ENCODE measurements around the gene OOSP4B.
"Not testable (repeated sequence)": the region's sequence is repeated elsewhere in the genome, so short reads cannot be mapped to it uniquely, and the experiment has no call there.

The OOSP4B gene

DNA sequence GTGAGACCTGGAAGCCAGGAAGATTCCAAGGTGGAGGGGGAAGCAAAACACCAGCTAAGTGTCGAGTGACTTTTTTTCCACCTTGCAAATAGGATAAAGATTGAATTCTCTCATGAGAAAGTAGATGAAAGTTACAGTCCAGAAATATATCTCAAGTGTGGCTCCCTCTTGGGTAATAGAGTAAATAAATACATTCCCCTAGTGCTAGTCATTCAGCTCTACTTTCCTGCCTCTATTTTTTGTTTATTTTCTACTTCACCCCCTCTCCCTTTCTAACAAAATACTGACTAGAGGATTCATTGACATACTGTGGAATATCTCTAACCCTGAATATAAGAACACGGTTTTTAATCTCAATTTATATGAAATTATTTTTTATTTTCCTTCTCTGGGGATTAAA, 19.2 kb upstream of the OOSP4B start:
- Histone ChIP-seq H3K4me3 (ENCODE audit: low read depth in 1 of 5, low read length in 5 of 5) (no peak overlapping the region), H3K9ac (ENCODE audit: low read length in 5 of 5) (no peak overlapping the region), H3K4me1 (ENCODE audit: control insufficient read depth in 5 of 5, insufficient read depth in 5 of 5, low read length in 5 of 5) (no peaks in the 10 kb centered on the region), H3K9me3 (ENCODE audit: control insufficient read depth in 5 of 5, low read length in 5 of 5) (peaks cover 0 to 4% (median 0%) of the 10 kb centered on the region in 5 donors), H3K36me3 (ENCODE audit: control insufficient read depth in 5 of 5, insufficient read depth in 5 of 5, low read length in 5 of 5) (no peaks in the 10 kb centered on the region), H3K27me3 (ENCODE audit: control insufficient read depth in 5 of 5, insufficient read depth in 4 of 5, low read length in 5 of 5) (no peaks in the 10 kb centered on the region), H3K27ac (ENCODE audit: low read depth, low read length) (no peak overlapping the region)

DNA sequence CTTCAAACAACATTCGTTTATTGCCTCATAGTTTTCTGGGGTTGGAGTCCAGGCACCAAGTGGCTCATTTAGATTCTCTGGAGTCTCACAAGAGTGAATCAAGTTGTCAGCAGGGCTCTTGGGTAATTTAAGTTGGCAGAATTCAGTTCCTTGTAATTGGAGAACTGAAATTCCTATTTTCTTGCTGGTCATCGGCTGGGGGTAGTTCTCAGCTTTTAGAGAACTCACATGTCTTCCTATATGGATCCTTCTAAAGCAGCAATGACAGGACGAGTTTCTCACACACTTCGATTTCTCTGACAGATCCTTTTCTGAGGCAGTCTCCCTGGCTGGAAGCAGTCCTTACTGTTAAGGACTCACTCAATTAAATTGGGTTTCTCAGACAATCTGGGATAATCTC, 17.3 kb upstream of the OOSP4B start:
- Histone ChIP-seq H3K9me3 (ENCODE audit: control insufficient read depth in 5 of 5, low read length in 5 of 5) (peaks cover 0 to 4% (median 1%) of the 10 kb centered on the region in 5 donors), H3K4me3 (ENCODE audit: low read depth in 1 of 5, low read length in 5 of 5) (no peak overlapping the region), H3K4me1 (ENCODE audit: control insufficient read depth in 5 of 5, insufficient read depth in 5 of 5, low read length in 5 of 5) (no peaks in the 10 kb centered on the region), H3K36me3 (ENCODE audit: control insufficient read depth in 5 of 5, insufficient read depth in 5 of 5, low read length in 5 of 5) (no peaks in the 10 kb centered on the region), H3K27ac (ENCODE audit: low read depth, low read length) (no peak overlapping the region), H3K9ac (ENCODE audit: low read length in 5 of 5) (no peak overlapping the region), H3K27me3 (ENCODE audit: control insufficient read depth in 5 of 5, insufficient read depth in 4 of 5, low read length in 5 of 5) (no peaks in the 10 kb centered on the region)

DNA sequence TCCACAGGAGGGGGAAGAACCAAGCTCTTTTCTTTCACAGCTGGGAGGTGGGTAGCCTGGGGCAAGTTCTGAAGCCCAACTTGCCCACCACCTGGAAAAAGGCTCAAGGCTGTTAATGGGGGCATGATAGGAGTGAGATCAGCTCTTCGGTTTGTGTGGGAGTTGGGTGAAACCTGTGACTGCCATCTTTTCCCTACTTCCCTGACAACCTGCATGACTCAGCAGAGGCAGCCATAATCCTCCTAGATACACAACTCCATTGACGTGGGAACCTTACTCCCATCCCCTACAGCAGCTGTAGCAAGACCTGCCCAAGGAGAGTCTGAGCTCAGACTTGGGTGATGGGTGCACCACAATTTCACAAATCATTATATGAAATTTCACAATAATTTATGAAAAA, 13.3 kb upstream of the OOSP4B start:
- Histone ChIP-seq H3K27ac (ENCODE audit: low read depth, low read length) (no peak overlapping the region), H3K9me3 (ENCODE audit: control insufficient read depth in 5 of 5, low read length in 5 of 5) (peaks cover 0 to 4% (median 0%) of the 10 kb centered on the region in 5 donors), H3K4me1 (ENCODE audit: control insufficient read depth in 5 of 5, insufficient read depth in 5 of 5, low read length in 5 of 5) (no peaks in the 10 kb centered on the region), H3K4me3 (ENCODE audit: low read depth in 1 of 5, low read length in 5 of 5) (no peak overlapping the region), H3K9ac (ENCODE audit: low read length in 5 of 5) (no peak overlapping the region), H3K27me3 (ENCODE audit: control insufficient read depth in 5 of 5, insufficient read depth in 4 of 5, low read length in 5 of 5) (no peaks in the 10 kb centered on the region), H3K36me3 (ENCODE audit: control insufficient read depth in 5 of 5, insufficient read depth in 5 of 5, low read length in 5 of 5) (no peaks in the 10 kb centered on the region)

DNA sequence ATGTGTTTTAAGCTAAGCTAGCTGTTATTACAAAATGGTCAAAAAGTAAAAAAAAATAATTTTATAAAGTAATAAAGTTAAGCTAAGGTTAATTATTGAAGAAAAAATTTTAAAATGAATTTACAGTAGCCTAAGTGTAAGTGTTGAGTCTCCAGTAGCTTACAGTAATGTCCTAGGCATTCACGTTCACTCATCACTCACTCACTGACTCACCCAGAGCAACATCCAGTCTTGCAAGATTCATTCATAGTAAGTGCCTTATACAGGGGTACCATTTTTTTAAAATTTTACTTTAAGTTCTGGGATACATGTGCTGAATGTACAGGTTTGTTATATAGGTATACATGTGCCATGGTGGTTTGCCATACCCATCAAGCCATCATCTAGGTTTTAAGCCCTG, 11.6 kb upstream of the OOSP4B start:
- Histone ChIP-seq H3K9me3 (ENCODE audit: control insufficient read depth in 5 of 5, low read length in 5 of 5) (peaks cover 0 to 3% (median 0%) of the 10 kb centered on the region in 5 donors), H3K4me1 (ENCODE audit: control insufficient read depth in 5 of 5, insufficient read depth in 5 of 5, low read length in 5 of 5) (no peaks in the 10 kb centered on the region), H3K36me3 (ENCODE audit: control insufficient read depth in 5 of 5, insufficient read depth in 5 of 5, low read length in 5 of 5) (no peaks in the 10 kb centered on the region), H3K27ac (ENCODE audit: low read depth, low read length) (no peak overlapping the region), H3K9ac (ENCODE audit: low read length in 5 of 5) (no peak overlapping the region), H3K27me3 (ENCODE audit: control insufficient read depth in 5 of 5, insufficient read depth in 4 of 5, low read length in 5 of 5) (no peaks in the 10 kb centered on the region), H3K4me3 (ENCODE audit: low read depth in 1 of 5, low read length in 5 of 5) (no peak overlapping the region)

DNA sequence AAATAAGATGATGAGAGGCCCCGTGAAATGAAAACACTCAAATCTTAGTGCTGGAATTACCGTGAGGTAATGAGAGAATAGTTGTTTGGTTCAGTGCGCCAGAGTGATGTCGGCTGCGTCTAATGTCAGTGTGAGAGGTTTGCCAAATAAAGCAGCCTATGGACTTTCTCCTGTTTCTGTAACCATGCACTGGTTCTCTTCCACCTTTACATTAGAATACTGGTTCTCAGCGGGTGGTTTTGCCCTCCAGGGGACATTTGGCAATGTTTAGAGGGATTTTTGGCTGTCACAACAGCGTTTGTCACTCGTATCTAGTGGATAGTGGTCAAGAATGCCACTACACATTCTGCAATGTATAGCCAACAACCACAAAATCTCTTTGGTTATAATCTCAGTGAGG, 1.1 kb downstream of the OOSP4B start:
- Histone ChIP-seq H3K36me3 (ENCODE audit: control insufficient read depth in 5 of 5, insufficient read depth in 5 of 5, low read length in 5 of 5) (no peaks in the 10 kb centered on the region), H3K4me3 (ENCODE audit: low read depth in 1 of 5, low read length in 5 of 5) (no peak overlapping the region), H3K4me1 (ENCODE audit: control insufficient read depth in 5 of 5, insufficient read depth in 5 of 5, low read length in 5 of 5) (no peaks in the 10 kb centered on the region), H3K9me3 (ENCODE audit: control insufficient read depth in 5 of 5, low read length in 5 of 5) (no peaks in the 10 kb centered on the region), H3K9ac (ENCODE audit: low read length in 5 of 5) (no peak overlapping the region), H3K27ac (ENCODE audit: low read depth, low read length) (no peak overlapping the region), H3K27me3 (ENCODE audit: control insufficient read depth in 5 of 5, insufficient read depth in 4 of 5, low read length in 5 of 5) (no peaks in the 10 kb centered on the region)

DNA sequence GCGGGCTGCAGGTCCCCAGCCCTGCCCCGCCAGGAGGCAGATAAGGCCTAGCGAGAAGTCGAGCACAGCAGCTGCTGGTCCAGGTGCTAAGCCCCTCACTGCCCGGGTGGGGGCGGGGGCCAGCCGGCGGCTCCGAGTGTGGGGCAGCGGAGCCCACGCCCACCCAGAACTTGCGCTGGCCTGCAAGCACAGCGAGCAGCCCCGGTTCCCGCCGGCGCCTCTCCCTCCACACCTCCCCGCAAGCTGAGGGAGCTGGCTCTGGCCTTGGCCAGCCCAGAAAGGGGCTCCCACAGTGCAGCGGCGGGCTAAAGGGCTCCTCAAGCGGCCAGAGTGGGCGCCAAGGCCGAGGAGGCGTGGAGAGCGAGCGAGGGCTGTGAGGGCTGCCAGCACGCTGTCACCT, 3.4 kb downstream of the OOSP4B start:
- not testable (repeated sequence) for H3K4me3 ChIP-seq (ENCODE audit: low read depth in 1 of 5, low read length in 5 of 5); H3K4me1 ChIP-seq (ENCODE audit: control insufficient read depth in 5 of 5, insufficient read depth in 5 of 5, low read length in 5 of 5); H3K9ac ChIP-seq (ENCODE audit: low read length in 5 of 5); H3K36me3 ChIP-seq (ENCODE audit: control insufficient read depth in 5 of 5, insufficient read depth in 5 of 5, low read length in 5 of 5); H3K27ac ChIP-seq (ENCODE audit: low read depth, low read length); H3K9me3 ChIP-seq (ENCODE audit: control insufficient read depth in 5 of 5, low read length in 5 of 5); H3K27me3 ChIP-seq (ENCODE audit: control insufficient read depth in 5 of 5, insufficient read depth in 4 of 5, low read length in 5 of 5)

DNA sequence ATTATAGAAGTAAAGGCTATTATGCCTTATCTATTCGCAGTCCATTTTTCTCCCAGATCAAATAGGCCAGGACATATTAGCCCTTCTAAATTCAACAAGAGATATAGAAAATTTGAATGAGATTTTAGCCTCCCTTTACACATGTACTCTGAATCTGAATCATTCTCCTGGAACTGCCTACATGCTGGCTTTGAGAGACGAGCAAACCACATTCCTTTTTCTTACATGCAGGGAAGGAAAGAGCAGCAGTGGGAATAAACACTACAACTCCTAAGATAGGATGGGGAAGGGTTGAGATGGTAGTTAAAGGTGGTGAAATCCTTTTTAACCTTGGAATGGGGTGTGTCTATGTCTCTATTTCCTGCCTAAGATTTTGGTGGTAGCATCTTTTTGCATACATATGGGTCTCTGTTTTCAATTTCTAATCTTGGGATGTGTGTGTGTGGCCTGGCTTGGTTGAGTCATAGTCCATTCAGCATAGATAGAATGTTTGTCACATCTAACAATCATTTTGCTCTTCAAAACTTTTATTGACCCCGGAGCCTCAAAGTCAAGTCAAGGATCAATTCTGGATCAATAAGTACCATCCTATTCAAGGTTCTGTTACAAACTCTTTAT, 12.1 kb downstream of the OOSP4B start:
- H3K4me1 ChIP-seq (ENCODE audit: control insufficient read depth in 5 of 5, insufficient read depth in 5 of 5, low read length in 5 of 5) = no peaks in the 10 kb centered on the region
- no peaks in the 10 kb centered on the region for H3K27me3 ChIP-seq (ENCODE audit: control insufficient read depth in 5 of 5, insufficient read depth in 4 of 5, low read length in 5 of 5)
- no peaks in the 10 kb centered on the region for H3K36me3 ChIP-seq (ENCODE audit: control insufficient read depth in 5 of 5, insufficient read depth in 5 of 5, low read length in 5 of 5)
- H3K27ac ChIP-seq (ENCODE audit: low read depth, low read length) = no peak overlapping the region
- no peaks in the 10 kb centered on the region for H3K9me3 ChIP-seq (ENCODE audit: control insufficient read depth in 5 of 5, low read length in 5 of 5)
- no peak overlapping the region for H3K9ac ChIP-seq (ENCODE audit: low read length in 5 of 5)
- H3K4me3 ChIP-seq (ENCODE audit: low read depth in 1 of 5, low read length in 5 of 5) = no peak overlapping the region

DNA sequence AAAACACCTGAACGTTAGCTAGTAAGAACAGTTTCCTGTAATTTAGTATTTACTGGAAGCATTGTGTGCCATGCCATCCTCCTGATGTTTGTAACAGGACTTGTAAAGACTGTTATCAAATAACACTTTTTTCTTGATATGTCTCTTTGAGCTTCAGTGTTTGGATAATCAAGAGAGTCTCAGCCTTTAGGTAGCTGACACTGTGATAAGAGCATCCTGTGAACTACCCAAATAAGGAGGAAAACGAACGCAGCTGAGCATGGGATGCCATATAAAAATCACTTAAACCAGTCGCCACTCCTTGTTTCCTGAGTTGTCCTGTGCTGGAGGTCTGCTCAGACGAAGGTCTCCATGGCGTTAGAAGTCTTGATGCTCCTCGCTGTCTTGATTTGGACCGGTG, 23.1 kb downstream of the OOSP4B start, which contains the start of gene OOSP2:
Gene OOSP2, plus strand, starts transcription at position 301 of the 400 bp plus-strand sequence. Its CDS starts 51 bp downstream, at position 352.
- Histone ChIP-seq H3K4me1 (ENCODE audit: control insufficient read depth in 5 of 5, insufficient read depth in 5 of 5, low read length in 5 of 5) (no peaks in the 10 kb centered on the region), H3K27ac (ENCODE audit: low read depth, low read length) (no peak within 1 kb of the TSS), H3K9ac (ENCODE audit: low read length in 5 of 5) (no peak within 1 kb of the TSS), H3K36me3 (ENCODE audit: control insufficient read depth in 5 of 5, insufficient read depth in 5 of 5, low read length in 5 of 5) (no peaks in the 10 kb centered on the region), H3K9me3 (ENCODE audit: control insufficient read depth in 5 of 5, low read length in 5 of 5) (no peaks in the 10 kb centered on the region), H3K27me3 (ENCODE audit: control insufficient read depth in 5 of 5, insufficient read depth in 4 of 5, low read length in 5 of 5) (no peaks in the 10 kb centered on the region), H3K4me3 (ENCODE audit: low read depth in 1 of 5, low read length in 5 of 5) (no peak within 1 kb of the TSS)

DNA sequence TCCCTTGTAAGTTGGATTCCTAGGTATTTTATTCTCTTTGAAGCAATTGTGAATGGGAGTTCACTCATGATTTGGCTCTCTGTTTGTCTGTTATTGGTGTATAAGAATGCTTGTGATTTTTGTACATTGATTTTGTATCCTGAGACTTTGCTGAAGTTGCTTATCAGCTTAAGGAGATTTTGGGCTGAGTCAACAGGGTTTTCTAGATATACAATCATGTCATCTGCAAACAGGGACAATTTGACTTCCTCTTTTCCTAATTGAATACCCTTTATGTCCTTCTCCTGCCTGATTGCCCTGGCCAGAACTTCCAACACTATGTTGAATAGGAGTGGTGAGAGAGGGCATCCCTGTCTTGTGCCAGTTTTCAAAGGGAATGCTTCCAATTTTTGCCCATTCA, 33.4 kb downstream of the OOSP4B start:
- H3K27me3 ChIP-seq (ENCODE audit: control insufficient read depth in 5 of 5, insufficient read depth in 4 of 5, low read length in 5 of 5); H3K9me3 ChIP-seq (ENCODE audit: control insufficient read depth in 5 of 5, low read length in 5 of 5); H3K9ac ChIP-seq (ENCODE audit: low read length in 5 of 5); H3K4me1 ChIP-seq (ENCODE audit: control insufficient read depth in 5 of 5, insufficient read depth in 5 of 5, low read length in 5 of 5); H3K36me3 ChIP-seq (ENCODE audit: control insufficient read depth in 5 of 5, insufficient read depth in 5 of 5, low read length in 5 of 5); H3K4me3 ChIP-seq (ENCODE audit: low read depth in 1 of 5, low read length in 5 of 5); H3K27ac ChIP-seq (ENCODE audit: low read depth, low read length): not testable (repeated sequence)

DNA sequence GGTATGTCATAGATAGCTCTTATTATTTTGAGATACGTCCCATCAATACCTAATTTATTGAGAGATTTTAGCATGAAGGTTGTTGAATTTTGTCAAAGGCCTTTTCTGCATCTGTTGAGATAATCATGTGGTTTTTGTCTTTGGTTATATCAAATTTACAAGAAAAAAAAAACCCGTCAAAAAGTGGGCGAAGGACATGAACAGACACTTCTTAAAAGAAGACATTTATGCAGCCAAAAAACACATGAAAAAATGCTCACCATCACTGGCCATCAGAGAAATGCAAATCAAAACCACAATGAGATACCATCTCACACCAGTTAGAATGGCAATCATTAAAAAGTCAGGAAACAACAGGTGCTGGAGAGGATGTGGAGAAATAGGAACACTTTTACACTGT, 33.9 kb downstream of the OOSP4B start:
- not testable (repeated sequence) for H3K27ac ChIP-seq (ENCODE audit: low read depth, low read length); H3K9ac ChIP-seq (ENCODE audit: low read length in 5 of 5); H3K4me3 ChIP-seq (ENCODE audit: low read depth in 1 of 5, low read length in 5 of 5); H3K4me1 ChIP-seq (ENCODE audit: control insufficient read depth in 5 of 5, insufficient read depth in 5 of 5, low read length in 5 of 5); H3K36me3 ChIP-seq (ENCODE audit: control insufficient read depth in 5 of 5, insufficient read depth in 5 of 5, low read length in 5 of 5); H3K9me3 ChIP-seq (ENCODE audit: control insufficient read depth in 5 of 5, low read length in 5 of 5); H3K27me3 ChIP-seq (ENCODE audit: control insufficient read depth in 5 of 5, insufficient read depth in 4 of 5, low read length in 5 of 5)

Measured in subcutaneous abdominal adipose tissue (tissue), 5 donors.